Neural crest cell (in vitro differentiated cells): ENCODE results near the gene TAS1R3. TPM values are rescaled to one million over a fixed set of nuclear protein-coding genes. Genes with fewer than 3 reads are reported as not detected.

Experiments used
- DNase-seq: peaks from one replicate; pipeline ENCODE4 v3.0.0; 2021; ENCODE audit warnings: low read depth, mixed read lengths, low spot score
- H3K27ac Mint-ChIP-seq: one replicate; pipeline ENCODE4 v1.8.0; 2021; ENCODE audit warnings: mild to moderate bottlenecking, mixed read lengths; ENCODE audit not compliant: unreplicated experiment
- H3K27me3 Mint-ChIP-seq: 2 replicates; pipeline ENCODE4 v1.8.0; 2021; ENCODE audit warnings: low read depth, mild to moderate bottlenecking, mixed read lengths
- H3K36me3 Mint-ChIP-seq: 2 replicates; pipeline ENCODE4 v1.8.0; 2021; ENCODE audit warnings: low read depth, mild to moderate bottlenecking, mixed read lengths
- H3K4me1 Mint-ChIP-seq: 2 replicates; pipeline ENCODE4 v1.8.0; 2021; ENCODE audit warnings: mixed read lengths
- H3K4me3 Mint-ChIP-seq: one replicate; pipeline ENCODE4 v1.8.0; 2021; ENCODE audit warnings: mild to moderate bottlenecking, mixed read lengths
- H3K9me3 Mint-ChIP-seq: 2 replicates; pipeline ENCODE4 v1.8.0; 2021; ENCODE audit warnings: mixed read lengths
- total RNA-seq: library from RNA; stranded (reverse); gene quantifications from 2 replicates; pipeline ENCODE4 v1.2.1, GENCODE V29; 2021
- TF ChIP-seq, protein P1 (sequence below): fragments of 200-600 bp; sonication (generic); conservative IDR thresholded peaks from 2 replicates; pipeline ENCODE4 v1.5.0; 2021; ENCODE audit warnings: antibody characterized with exemption, mild to moderate bottlenecking

The TAS1R3 gene
- total RNA-seq, 1 donor from 2014 or later, result 0.68 TPM

GRCh38 chr1:1352786-1353388 lies 21.8 kb downstream of the TAS1R3 start:
- H3K27me3 Mint-ChIP-seq, result peaks cover 38% of the 10 kb centered on the region
- no peaks in the 10 kb centered on the region for H3K36me3 Mint-ChIP-seq
- H3K4me3 Mint-ChIP-seq, result peak overlapping the region; percentile 86
- H3K9me3 Mint-ChIP-seq, result no peaks in the 10 kb centered on the region
- H3K4me1 Mint-ChIP-seq, result peaks cover 17% of the 10 kb centered on the region
- TF ChIP-seq, protein P1, sequence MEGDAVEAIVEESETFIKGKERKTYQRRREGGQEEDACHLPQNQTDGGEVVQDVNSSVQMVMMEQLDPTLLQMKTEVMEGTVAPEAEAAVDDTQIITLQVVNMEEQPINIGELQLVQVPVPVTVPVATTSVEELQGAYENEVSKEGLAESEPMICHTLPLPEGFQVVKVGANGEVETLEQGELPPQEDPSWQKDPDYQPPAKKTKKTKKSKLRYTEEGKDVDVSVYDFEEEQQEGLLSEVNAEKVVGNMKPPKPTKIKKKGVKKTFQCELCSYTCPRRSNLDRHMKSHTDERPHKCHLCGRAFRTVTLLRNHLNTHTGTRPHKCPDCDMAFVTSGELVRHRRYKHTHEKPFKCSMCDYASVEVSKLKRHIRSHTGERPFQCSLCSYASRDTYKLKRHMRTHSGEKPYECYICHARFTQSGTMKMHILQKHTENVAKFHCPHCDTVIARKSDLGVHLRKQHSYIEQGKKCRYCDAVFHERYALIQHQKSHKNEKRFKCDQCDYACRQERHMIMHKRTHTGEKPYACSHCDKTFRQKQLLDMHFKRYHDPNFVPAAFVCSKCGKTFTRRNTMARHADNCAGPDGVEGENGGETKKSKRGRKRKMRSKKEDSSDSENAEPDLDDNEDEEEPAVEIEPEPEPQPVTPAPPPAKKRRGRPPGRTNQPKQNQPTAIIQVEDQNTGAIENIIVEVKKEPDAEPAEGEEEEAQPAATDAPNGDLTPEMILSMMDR, result no peak
- DNase-seq, result no peak
- no peak overlapping the region for H3K27ac Mint-ChIP-seq

DNA sequence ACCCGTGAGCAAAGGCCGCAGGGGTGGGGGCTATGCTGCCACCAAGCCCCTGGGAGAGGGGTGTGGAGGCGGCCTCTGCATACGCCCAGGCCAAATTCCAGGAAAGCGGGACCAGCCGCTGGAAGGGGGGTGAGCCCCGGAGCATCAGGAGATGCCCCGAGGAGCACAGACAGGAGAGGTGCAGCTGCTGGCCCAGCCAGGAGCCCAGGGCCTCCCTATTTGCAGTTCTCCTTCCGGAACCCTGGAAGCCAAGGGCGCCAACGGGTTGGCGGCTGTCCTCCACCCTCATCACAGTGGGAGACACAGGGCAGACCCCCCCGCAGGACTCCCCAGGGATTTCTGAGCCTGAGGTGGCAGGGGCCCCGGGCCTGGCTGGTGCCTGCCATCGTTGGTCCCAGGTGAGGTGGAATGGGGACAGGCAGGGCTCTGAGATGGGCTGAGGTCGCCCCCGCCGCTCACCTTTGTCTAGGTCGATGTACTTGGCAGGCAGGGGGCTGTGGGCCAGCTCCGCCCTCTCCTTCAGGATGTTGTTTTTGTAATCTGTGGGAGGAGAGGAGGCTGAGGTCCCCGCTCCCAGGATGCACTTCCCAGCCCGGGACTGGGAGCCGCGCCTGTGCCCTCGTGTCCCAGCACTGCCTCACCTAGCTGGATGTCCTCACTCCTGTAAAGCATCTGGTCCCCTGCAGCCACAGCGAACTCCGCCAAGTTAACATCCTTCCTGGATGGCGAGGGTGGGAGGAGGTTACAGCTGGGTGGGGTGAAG lies 22.5 kb downstream of the TAS1R3 start:
- Mint-ChIP-seq H3K27ac (no peak overlapping the region), H3K4me3 (peak overlapping the region; percentile 86), H3K27me3 (peaks cover 39% of the 10 kb centered on the region), H3K36me3 (no peaks in the 10 kb centered on the region), H3K4me1 (peaks cover 21% of the 10 kb centered on the region), H3K9me3 (no peaks in the 10 kb centered on the region)
- TF ChIP-seq, protein P1, result no peak
- DNase-seq, result no peak

- peak overlapping the region; percentile 66 for H3K4me3 Mint-ChIP-seq
- no peak overlapping the region for H3K27ac Mint-ChIP-seq
- no peaks in the 10 kb centered on the region for H3K36me3 Mint-ChIP-seq
- peaks cover 42% of the 10 kb centered on the region for H3K27me3 Mint-ChIP-seq
- H3K9me3 Mint-ChIP-seq, result no peaks in the 10 kb centered on the region
- no peak for DNase-seq
- TF ChIP-seq, protein P1, result no peak
- peaks cover 27% of the 10 kb centered on the region for H3K4me1 Mint-ChIP-seq
Measured at GRCh38 chr1:1354271-1355247, 23.5 kb downstream of the TAS1R3 start.

DNA sequence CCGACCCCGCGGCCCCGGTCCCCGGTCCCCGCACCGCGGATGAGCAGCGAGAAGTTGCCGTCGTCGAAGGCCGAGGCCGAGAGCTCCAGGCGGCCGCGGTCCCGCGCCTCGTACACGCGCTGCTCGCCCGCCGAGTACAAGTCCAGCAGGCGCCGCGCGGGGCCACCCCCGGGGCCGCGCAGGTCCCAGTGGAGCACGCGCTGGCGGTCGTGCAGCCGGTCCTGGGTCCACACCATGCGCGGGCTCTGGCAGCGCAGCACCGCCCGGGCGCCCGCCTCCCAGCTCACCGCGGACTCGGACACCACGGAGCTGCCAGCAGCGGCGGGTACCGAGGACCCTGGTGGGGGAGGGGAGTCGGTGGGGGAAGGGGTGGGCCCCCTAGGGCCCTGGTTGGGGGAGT lies 24.3 kb downstream of the TAS1R3 start:
- no peak for DNase-seq
- H3K4me1 Mint-ChIP-seq, result peaks cover 30% of the 10 kb centered on the region
- peaks cover 42% of the 10 kb centered on the region for H3K27me3 Mint-ChIP-seq

More for the DNA sequence above, 24.3 kb downstream of the TAS1R3 start:
- Mint-ChIP-seq H3K36me3 (no peaks in the 10 kb centered on the region), H3K4me3 (no peak overlapping the region), H3K27ac (no peak overlapping the region), H3K9me3 (no peaks in the 10 kb centered on the region)
- TF ChIP-seq, protein P1, result no peak
